Fibroblast of upper back skin (primary cell): Measurements from ENCODE around the gene ANKRD49.
A peak's percentile ranks its signal among the peaks of the same experiment; 100 is the strongest.

Experiments
- DNase-seq: peaks from one replicate; pipeline ENCODE4 v3.0.0-alpha.2; 2013

ANKRD49 gene

DNA sequence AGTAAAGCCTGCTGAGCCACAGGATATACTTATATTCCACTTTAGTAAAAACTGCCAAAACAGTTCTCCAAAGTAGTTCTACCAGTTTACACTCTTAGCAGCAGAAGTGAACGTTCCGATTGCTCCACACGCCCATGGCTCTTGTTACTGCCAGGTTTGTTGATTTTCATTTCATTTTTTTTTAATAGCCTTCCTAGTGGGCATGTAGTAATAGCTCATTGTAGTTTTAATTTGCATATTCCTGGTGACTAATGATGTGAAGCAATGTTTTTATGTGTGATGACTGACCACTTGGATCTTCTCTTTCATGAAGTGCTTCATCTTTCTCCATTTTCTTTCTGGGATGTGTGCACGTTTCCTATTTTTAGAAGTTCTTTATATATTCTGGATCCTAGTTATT is 13.7 kb downstream of the ANKRD49 start:
- DNase-seq: no peak

DNA sequence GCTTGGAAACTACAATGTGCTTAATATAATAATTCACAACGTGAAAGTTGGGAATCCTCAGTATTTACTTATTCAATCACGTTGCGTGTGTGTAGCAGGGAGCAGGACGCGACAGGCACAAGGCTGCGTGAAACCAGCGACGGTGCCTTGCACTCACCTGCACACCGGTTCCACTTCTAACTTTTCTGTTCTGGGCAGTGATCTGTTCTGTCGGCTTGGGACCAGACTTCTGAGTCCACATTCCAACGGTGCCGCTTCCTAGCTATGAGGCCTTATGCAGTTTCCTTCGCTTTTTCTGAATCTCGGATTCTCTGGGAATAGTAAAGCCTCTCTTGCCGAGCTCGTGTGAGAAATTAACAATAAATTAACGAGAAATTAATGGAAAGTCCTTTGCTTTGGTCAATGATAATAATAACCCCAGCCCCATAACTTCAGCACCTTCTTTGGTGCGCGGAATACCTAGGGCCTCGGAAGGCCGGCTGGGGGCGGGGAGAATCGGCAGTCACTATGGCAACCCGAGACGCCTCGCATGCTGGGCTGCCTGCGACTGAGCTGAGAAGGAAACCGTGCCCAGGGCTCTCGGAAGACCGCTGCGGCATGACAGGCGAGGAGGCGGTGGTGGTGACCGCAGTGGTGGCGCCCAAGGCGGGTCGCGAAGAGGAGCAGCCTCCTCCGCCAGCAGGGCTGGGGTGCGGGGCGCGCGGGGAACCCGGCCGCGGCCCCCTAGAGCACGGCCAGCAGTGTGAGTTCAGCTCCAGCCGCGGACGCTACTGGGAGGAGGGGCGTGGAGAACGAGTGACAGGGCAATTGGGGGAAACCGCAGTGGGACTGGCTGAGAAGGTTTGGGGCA is 18.4 kb downstream of the ANKRD49 start, which contains the start of gene C11orf97:
Gene C11orf97 (plus strand): TSS at position 530 of the 850 bp plus-strand sequence. CDS start 68 bp downstream, at position 598.
- peak; percentile 19 for DNase-seq

DNA sequence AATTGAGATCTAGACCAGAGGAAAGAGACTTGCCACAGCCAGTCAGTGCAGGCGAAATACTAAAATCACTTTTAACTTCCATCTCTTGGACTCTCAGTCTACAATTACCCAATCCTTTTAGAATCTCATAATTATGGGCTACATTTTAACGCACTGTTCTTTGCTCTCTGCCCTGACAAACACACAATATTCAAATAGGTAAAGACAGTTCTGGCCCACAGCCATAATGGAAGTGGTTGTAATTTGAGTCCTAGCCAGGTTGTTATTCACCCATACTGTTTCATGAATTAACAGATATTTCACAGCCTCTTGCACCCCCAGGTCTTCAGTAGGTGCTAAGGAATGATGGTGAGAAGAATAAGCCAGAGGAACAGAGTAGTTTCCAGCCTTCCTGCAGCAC is 19.3 kb downstream of the ANKRD49 start:
- no peak for DNase-seq

DNA sequence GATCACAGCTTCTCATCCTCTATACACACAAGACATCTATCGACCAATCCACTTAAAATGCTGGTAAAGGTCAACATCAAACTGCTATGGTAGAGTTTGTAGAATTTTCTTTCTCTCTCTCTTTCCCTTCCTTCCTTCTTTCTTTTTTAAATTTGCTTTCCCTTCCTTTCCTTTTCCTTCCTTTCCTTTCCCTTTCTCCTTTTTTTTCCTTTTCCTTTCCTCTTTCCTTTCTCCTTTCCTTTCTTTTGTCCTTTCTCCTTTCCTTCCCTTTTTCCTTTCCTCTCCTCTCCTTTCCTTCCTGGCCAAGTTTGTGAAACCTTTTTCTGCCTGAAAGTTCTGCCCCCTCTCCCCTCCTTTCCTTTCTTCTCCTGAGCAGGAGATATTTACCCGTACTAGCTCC is 21.6 kb downstream of the ANKRD49 start:
- no peak for DNase-seq

DNA sequence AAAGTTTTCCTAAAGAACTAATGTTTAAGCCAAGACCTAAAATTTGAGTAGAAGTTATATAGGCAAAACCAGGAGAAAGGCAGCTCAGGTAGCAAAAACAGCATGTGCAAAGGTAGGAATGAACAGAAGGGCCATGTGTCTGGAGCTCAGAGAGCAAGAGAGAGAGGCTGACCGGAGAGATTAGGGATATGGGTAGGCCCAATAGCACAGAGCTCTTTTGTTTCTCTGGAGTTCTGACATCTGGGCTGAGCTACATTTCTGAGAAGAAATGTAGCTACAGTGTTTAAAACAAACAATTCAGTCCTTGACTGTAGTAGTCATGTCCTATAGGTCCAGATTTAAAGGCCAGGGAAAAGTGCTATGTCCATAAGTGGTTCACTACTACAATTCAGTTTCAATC is 22.9 kb downstream of the ANKRD49 start:
- DNase-seq: no peak

DNA sequence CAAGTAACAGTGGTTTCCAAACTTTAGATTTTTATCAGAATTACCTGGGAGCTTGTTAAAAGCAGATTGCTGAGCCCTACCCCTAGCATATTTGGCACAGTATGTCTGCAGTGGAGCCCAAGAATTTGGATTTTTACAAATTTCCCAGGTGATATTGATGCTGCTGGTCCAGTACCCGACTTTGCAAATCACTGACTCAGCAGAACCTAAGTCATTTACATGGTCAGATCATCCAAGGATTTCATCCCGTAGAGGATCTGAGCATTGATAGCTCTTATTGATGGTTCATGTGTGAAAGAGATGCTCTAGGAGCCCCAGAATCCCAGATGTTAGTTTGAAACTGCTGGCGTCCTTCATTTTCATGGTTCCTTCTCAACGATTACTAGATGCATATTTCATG is 24.5 kb downstream of the ANKRD49 start:
- no peak for DNase-seq

DNA sequence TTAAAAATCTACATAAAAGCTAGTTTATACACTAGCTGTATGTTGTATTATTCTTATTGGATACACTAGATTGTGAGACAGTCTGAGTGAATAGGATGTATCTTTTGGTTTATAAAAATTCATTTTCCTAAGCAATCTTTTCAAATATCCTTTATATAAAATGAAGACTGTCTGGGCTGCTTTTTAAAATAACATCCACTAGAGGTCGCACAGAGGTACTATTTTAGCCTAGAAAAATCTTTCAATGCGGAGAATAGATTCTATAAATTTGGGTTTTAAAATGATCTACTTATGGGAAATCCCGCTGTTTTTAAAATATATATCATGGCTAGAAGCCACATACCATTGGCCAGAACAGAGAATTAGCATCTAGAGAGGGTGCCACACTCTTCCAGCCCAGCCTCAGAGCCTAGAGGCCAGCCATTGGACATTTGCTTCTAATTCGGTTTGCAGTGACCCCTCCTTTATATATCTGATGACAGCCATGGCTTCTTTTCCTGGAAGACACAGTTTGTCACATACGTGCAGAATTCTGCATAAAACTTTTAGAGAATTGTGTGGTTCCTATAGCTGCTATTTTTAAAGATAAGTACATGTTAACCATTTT is 25.8 kb downstream of the ANKRD49 start:
- DNase-seq: peak; percentile 44

DNA sequence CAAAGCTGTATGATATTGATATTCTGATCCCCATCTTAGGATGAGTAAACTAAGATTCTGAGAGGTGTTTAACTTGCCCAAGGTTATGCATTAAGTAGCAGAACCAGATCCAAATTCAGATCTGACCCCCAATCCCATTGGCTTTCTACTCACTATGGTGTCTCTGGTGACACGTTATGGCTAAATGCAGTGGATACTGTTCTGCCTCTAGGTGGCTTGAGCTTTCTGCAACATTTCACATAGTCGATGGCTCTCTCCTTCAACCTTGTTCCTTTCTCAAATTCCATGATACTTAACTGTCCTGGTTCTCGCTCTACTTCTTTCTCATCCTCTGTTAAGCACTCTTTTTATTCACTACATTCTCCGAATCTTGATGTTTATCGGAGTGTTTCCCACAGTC is 27.9 kb downstream of the ANKRD49 start:
- DNase-seq: no peak

DNA sequence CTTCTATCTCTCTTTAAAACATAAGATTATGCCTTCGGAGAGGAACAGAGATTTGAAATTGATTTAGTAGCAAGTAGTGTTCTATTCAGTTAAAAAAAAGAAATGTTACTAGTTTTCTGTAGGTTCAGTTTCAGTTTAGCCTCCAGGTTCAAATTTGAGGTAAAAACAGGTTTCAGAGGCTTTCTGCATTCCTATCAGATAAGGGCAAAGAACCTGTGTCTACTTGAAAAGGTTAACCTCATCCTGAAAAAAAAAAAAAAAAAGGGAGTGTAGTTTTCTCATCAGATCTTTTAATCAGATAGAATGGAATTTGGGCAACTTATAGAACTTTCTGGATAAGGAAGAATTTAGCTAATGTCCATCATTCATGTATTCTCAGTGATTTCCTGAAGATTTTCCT is 30.6 kb downstream of the ANKRD49 start:
- DNase-seq: no peak

DNA sequence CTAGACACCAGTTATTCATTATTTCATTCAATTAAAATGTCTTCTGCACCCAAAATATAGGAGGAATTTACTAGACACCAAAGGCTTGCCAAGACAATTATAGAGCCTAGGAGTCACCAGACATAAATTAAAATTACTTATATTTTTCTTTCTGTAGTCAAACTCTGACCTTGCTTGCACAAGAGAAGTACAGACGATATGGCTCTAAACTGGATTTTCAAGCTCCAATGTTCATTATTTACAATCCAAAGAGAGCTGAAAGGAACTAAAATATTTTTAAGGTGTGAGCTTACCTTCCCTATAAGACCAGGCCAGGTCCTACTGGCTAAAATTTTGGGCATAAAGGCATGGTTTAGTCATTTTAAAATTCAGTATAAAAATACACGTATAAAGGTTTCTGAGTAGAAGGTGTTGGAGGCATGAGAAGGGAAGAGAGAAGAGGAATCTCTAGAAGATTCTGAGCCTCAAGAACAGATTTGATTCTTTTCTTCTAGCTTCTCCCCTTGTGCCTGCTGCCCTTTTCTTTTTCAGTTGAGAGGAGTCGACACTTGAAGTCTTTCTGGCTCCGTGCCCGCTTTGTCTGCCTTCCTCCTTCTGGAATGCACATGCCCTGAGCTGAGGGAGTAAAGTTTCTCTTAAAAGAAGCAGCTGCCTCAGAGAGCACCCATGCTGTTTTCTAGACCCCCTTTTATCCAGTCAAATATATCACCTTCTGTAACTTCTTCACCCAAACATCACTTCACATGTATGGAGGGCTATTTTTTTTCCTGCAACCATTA is 32.0 kb downstream of the ANKRD49 start:
- peak; percentile 89 for DNase-seq

DNA sequence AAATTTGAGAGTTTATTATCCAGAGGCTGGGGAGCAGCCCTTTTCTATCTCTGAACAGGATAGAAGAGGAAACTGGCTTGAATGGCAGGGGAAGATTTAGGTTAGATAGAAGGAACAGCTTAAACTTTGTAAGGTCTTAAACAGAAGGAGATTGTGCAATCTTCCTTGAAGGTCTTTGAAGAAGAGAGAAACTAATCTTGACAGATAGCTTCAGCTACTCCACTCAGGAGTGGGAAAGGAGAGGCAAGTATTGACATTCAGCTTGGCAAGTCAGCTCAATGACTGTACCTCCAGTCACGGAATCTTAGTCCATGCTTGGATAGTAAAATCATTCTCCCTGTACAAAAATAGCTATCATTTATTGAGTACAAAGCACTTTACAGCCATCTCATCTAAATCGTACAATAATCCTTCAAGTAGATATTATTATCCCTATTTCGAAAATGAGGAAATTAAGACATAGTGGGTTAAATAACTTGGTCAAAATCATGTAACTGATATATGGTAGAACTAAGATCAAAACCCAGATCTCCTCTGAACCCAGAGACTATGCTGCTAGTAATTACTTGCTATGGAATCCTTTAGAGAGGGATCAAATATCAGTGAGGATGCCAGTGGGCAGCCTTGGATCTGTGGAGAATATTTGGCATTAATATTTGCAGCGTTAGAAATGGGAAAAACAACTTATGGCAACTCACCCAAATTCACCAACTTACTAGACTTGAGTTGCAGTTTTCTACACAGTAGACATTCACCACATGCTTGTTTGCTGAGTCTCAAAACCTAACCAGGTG is 33.1 kb downstream of the ANKRD49 start:
- peak; percentile 24 for DNase-seq

DNA sequence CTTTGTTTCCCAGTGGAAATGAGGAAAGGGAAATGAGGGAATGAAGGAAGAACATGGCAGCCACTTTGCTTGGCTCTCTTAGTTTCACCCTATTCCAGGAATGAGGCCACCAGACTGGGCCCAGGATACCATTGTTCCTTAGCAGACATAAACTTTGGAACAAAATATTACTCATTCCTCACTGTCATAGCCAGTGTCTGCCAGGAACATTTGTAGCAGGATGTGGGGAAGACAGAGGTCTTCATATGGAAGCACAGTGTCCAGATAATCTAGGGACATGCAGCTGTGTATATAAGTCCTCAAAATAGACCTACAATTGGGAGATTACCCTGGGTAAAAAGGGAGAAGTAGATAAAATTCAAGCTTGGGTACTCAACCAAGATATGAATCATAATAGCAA is 34.8 kb downstream of the ANKRD49 start:
- DNase-seq: no peak

DNA sequence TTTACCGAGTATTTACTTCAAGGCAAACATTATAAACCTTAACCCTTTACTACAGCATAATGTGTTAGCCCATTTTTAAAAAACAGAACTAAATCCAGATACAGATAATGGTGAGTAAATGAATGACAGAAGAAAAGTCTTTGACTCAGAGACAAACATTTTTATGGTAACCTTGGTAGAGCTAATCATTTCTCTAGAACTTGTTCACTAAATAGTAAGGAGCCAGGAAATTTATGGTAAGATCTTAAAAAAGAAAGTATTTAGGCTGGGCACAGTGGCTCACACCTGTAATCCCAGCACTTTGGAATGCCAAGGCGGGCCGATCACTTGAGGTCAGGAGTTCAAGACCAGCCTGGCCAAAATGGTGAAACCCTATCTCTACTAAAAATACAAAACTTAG is 38.4 kb downstream of the ANKRD49 start:
- DNase-seq: no peak

DNA sequence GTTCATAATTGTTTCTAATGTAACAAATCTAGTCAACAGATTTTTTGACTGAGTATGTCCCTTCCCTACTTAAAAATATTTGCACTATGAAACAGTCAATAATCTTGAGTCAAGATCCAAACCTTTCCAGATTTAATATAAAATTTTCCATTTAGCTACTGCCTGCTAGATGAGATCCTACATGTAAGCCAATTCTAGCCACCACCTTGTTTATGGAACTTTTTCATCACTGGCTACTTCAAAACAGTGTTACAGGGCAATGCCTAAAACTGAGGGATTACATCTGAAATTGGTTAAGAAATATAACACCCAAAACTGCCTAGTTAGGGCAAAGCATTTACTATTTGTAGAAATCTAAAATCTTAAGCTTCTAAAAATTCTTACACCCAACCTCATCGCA is 39.4 kb downstream of the ANKRD49 start:
- no peak for DNase-seq

DNA sequence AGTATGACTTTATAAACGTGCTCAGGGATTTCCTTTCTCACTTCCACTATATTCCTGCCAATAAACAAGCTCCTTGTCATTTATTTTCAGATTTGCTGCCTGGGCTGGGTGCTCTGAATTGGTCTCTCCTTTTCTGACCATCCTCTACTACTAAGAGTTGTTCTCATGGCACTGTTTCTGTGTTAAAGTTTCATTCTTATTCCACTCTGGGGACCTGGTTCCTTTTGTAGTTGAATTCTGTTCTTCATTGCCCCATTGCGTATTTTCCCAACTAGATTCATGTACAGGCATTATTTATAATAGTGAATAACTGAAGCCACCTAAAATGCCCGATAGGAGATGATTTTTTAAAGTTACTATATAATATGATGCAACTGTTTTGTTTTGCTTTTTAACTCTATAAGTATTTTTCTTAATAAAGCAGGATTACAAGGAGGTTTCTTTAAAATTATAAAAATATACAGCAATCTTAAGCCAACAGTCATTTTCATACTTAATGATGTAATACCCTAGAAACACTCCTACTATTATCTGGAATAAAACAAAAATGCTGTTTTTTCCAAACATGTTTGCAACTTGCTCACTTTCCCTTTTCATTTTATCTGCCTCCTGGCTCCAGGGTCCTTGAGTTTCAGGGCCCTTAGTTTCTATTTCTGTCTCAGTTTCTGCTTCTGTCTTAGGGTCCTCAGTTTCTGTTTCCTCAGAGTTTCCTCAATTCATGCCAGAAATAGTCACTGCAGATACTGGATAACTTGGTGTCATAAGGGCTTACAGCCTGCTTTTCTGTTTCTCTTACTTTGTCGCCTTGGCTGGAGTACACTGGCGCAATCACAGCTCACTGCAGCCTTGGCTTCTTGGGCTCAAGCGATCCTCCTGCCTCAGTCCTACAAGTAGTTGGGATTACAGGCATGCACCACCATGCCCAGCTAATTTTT is 40.2 kb downstream of the ANKRD49 start:
- no peak for DNase-seq

DNA sequence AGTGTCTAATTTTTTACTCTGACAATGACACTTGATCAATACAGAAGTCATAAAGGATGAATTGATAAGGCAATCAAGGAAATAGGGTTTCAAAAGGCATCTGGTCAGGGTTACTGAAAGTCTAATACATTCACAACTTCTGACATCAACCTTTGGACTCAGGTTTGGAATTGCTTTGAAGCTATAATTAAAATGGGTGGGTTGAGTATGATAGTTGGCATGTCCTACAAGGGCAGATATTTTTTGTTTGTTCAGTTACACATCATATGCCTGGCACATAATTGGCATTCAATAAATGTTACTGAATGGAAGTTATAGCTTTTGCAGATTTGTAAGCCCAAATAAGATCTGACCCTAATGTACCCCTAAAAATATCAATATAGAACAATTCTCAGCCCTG is 42.6 kb downstream of the ANKRD49 start:
- DNase-seq: no peak

DNA sequence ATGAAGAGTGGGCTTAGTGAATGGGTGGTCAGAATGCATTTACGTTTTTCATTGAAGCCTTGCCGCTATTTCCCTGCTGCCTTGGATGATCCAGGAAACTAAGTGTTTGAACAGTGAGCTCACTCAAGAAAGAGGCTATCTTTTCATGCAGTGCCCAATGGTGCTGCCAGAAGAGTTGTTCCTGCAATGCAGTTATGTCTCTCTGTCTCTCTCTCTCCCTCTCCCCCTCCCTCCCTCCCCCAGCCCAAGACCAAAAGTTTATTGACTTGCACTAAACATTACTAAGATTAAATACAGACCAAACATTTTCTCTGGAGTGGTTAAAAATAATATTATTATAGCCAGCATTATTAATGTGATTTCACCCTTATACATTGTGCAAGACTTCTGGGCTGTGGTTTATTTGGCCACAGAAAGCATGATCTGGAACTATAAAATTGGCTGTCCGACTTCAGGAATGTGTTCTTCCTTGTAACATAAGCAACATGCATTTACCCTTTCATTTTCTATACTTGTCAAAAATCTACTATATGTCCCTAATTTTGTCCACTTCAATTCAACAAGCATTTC is 43.3 kb downstream of the ANKRD49 start:
- DNase-seq: peak; percentile 85

DNA sequence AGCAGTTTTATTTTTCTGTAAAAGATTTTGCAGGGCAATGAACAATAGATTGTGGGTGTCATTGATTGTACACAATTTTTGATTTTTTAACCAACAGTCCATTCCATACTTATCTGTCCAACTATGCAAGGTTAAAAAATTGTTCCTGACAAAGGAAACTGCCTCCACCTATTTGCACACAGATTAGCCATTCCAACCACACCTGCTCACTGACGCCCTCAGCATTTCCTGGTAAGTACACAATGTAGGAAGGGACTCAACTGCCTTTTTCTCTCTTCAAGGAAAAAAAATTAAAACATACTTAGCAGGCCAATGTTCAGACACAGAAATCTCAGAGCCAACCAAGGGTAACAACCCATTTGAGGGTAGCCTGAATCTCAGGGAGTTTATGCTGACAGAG is 45.6 kb downstream of the ANKRD49 start:
- DNase-seq: no peak

DNA sequence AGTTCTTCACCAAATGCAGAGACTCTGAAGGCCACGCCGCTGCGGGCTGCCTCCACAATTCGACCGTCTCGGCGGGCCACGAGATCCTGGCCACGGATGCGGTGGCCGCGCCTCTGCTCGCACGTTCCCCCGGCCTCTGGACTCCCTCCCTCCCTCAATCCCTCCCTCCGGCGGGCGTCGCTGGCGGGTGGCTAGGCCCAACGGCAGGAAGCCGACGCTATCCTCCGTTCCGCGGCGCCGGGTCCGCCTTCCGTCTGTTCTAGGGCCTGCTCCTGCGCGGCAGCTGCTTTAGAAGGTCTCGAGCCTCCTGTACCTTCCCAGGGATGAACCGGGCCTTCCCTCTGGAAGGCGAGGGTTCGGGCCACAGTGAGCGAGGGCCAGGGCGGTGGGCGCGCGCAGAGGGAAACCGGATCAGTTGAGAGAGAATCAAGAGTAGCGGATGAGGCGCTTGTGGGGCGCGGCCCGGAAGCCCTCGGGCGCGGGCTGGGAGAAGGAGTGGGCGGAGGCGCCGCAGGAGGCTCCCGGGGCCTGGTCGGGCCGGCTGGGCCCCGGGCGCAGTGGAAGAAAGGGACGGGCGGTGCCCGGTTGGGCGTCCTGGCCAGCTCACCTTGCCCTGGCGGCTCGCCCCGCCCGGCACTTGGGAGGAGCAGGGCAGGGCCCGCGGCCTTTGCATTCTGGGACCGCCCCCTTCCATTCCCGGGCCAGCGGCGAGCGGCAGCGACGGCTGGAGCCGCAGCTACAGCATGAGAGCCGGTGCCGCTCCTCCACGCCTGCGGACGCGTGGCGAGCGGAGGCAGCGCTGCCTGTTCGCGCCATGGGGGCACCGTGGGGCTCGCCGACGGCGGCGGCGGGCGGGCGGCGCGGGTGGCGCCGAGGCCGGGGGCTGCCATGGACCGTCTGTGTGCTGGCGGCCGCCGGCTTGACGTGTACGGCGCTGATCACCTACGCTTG is 50.2 kb downstream of the ANKRD49 start, which contains the start of gene FUT4:
Gene FUT4 (plus strand): TSS at position 227 of the 951 bp plus-strand sequence. CDS start 213 bp downstream, at position 440.
- peak; percentile 81 for DNase-seq
